GM23338 (cell line): ENCODE results near the gene PRUNE2.

Experiments
- CREB1 ChIP-seq: fragments of 250-450 bp; sonication (Bioruptor Pico); IDR thresholded peaks from 2 replicates; pipeline ENCODE4 v1.5.0; 2020; ENCODE audit warnings: low read depth, mild to moderate bottlenecking, moderate library complexity
- CTCF ChIP-seq, 2 experiments: fragments of 200-600 bp in 1 of 2; sonication (generic) in 1 of 2; conservative IDR thresholded peaks; 2 replicates each; pipeline versions ENCODE4 v1.5.1 to v1.6.1; 2016 to 2017; ENCODE audit warnings: antibody characterized with exemption in 2 of 2, low read depth in 2 of 2, mild to moderate bottlenecking in 2 of 2, moderate library complexity in 1 of 2
- EZH2 ChIP-seq: fragments of 200-600 bp; sonication (generic); IDR thresholded peaks from one replicate; pipeline ENCODE4 v1.8.0; 2017; ENCODE audit warnings: antibody characterized with exemption, mild to moderate bottlenecking, low read depth; ENCODE audit not compliant: unreplicated experiment
- EZH2phosphoT487 ChIP-seq: fragments of 200-600 bp; sonication (generic); IDR thresholded peaks from one replicate; pipeline ENCODE4 v1.8.1; 2018; ENCODE audit warnings: antibody characterized with exemption; ENCODE audit not compliant: unreplicated experiment
- JUNB ChIP-seq: IDR thresholded peaks from one replicate; pipeline ENCODE4 v1.6.1; 2016; ENCODE audit warnings: antibody characterized with exemption; ENCODE audit not compliant: unreplicated experiment
- NANOG ChIP-seq: IDR thresholded peaks from 2 replicates; pipeline ENCODE4 v1.6.1; 2016; ENCODE audit warnings: antibody characterized with exemption, borderline replicate concordance
- POLR2AphosphoS5 ChIP-seq: IDR thresholded peaks from 2 replicates; pipeline ENCODE4 v1.6.1; 2016; ENCODE audit warnings: antibody characterized with exemption, low read depth
- REST ChIP-seq: IDR thresholded peaks from one replicate; pipeline ENCODE4 v1.6.1; 2018; ENCODE audit warnings: antibody characterized with exemption; ENCODE audit not compliant: unreplicated experiment
- ZNF114 ChIP-seq: fragments of 250-450 bp; sonication (Bioruptor Pico); IDR thresholded peaks from 2 replicates; pipeline ENCODE4 v1.5.0; 2020; ENCODE audit warnings: mild to moderate bottlenecking, moderate library complexity
- ZNF331 ChIP-seq: fragments of 250-450 bp; sonication (Bioruptor Pico); IDR thresholded peaks from 2 replicates; pipeline ENCODE4 v1.5.0; 2020; ENCODE audit warnings: low read depth, mild to moderate bottlenecking, moderate library complexity
- TF ChIP-seq, protein P1 (sequence below): IDR thresholded peaks from 2 replicates; pipeline ENCODE4 v1.6.1; 2016; ENCODE audit warnings: antibody characterized with exemption

- TF ChIP-seq POLR2AphosphoS5 (no peak), CTCF (conservative IDR thresholded peaks at IDR 0.05; ENCODE audit: low read depth in 2 of 2) (no peak), EZH2phosphoT487 (no peak), EZH2 (no peak), JUNB (no peak), CREB1 (CRISPR knock-in tag) (no peak), ZNF331 (CRISPR knock-in tag) (no peak), REST (no peak), ZNF114 (CRISPR knock-in tag) (no peak), NANOG (no peak)
- TF ChIP-seq, protein P1, sequence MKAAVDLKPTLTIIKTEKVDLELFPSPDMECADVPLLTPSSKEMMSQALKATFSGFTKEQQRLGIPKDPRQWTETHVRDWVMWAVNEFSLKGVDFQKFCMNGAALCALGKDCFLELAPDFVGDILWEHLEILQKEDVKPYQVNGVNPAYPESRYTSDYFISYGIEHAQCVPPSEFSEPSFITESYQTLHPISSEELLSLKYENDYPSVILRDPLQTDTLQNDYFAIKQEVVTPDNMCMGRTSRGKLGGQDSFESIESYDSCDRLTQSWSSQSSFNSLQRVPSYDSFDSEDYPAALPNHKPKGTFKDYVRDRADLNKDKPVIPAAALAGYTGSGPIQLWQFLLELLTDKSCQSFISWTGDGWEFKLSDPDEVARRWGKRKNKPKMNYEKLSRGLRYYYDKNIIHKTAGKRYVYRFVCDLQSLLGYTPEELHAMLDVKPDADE = no peak
Observed at GRCh38 chr9:76891279-76891678, 14.6 kb downstream of the PRUNE2 start.
